Caki2 (cell line): ENCODE results near the gene PCARE. TPM values are rescaled to one million over a fixed set of nuclear protein-coding genes. Genes with fewer than 3 reads are reported as not detected.
A peak's percentile ranks its signal among the peaks of the same experiment; 100 is the strongest.
"Not testable (repeated sequence)": the region's sequence is repeated elsewhere in the genome, so short reads cannot be mapped to it uniquely, and the experiment has no call there.

ENCODE experiments used
- DNase-seq: peaks from one replicate; pipeline ENCODE4 v3.0.0-alpha.2; 2015; ENCODE audit warnings: low read depth
- in situ Hi-C: cut with HindIII; loops from 2 replicates; pipeline ENCODE4 v1.10.0; 2016; ENCODE audit warnings: low sequenced_read_pairs, low pct_unique_long_range_greater_than_20kb, mixed read lengths
- total RNA-seq: library from RNA; depleted of rRNA; stranded (reverse); fragments of >200 nt; shearing (Covaris generic); gene quantifications from 2 replicates; pipeline ENCODE4 v1.2.3, GENCODE V29; 2014; ENCODE audit warnings: low replicate concordance

The PCARE gene
- total RNA-seq, 1 experiment from 2014 or later = not detected

DNA sequence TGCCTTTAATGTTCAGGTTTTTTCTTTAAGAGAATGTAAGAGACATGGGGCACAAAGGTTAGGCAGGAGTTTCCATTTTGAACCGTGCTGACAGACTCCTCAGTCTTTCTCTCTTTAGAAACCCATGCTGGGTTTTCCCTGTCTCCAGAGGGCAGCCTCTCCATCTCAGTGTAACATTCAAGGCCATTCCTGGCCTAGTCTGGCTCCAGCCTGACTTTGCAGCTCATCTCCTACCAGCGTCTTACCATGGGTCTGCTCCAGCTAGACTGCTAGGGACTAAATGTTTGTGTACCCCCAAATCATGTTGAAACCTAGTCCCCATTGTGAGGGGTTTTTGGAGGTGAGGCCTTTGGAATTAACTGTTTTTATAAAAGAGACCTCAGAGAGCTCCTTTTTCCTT, 31.1 kb upstream of the PCARE start:
- in situ Hi-C loops = no loop called here
- no peak for DNase-seq

DNA sequence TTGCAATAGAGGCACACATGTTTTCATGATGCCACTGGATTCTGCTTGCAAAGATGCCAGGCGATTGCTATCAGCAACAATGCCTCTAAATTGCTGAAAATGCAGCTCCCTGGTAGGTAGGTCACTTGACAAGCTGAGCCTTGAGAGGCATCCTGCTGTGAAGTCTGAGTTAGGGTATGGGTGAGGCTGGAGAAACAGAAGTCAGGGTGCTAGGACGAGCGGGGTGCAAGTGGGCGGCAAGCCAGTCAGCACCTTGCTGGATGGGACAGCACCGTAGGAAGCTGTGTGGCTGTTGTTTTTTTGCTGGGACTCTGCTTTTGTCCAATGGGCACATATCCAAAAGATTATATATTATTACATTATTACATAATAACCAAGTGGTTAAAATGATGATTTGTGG, 30.4 kb upstream of the PCARE start:
- no peak for DNase-seq
- in situ Hi-C loops = no loop called here

DNA sequence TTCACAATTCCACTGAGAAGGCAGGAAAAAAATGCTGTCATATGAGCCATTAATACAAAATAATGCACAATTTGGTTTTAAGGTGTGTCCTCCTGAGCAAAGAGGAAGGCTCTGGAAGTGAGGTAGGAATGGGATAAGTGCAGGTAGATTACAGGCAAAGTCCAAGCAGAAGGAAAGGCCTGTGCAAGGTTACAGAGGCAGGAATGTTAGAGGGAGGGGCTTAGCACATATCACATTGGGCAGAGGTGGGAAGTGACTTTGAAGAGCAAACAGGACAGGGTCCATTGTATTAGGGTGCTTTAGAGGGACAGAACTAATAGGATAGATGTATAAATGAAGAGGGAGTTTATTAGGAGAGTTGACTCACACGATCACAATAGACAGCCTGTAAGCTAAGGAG, 26.2 kb upstream of the PCARE start:
- in situ Hi-C loops = no loop called here
- no peak for DNase-seq

DNA sequence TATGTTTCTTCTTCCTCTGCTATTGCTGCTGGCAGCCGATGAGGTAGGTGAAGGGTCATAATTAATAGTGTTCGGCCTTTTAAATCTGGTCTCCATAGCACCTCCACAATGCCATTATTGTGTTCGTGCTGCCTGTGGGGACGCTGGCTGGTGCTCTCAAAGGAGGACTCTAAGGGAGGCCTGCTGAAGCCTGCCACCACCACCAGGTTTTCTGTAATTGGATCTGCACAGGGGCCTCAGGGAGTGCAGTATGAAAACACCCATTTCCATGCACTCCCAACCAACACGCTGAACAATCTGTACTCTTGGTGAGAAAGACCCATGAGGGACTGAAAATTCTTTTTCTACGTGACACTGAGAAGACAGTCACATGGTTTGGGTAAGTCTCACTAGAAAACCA, 23.2 kb upstream of the PCARE start:
- in situ Hi-C loops = no loop called here

DNA sequence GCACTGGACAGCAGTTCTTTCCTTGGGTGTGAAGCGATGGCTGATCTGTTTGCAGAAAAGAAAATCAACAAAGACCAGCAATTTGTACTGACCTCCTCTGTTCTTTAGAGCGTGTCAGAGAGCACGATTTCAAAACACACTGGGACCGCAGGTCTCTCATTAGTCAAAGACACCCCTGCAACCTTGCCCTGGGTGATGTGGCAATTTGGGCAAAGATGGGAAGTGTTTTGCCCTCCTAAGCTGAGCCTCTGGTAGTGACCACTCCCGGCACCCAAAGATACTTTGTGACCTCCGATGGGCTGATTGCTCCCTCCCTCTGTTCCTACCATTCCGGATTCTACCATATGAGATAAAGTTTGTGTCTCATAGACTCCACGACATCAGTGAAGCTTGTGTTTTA, 22.6 kb upstream of the PCARE start:
- DNase-seq = no peak
- in situ Hi-C loops = no loop called here

More for the DNA sequence above, 23.2 kb upstream of the PCARE start:
- DNase-seq = no peak

DNA sequence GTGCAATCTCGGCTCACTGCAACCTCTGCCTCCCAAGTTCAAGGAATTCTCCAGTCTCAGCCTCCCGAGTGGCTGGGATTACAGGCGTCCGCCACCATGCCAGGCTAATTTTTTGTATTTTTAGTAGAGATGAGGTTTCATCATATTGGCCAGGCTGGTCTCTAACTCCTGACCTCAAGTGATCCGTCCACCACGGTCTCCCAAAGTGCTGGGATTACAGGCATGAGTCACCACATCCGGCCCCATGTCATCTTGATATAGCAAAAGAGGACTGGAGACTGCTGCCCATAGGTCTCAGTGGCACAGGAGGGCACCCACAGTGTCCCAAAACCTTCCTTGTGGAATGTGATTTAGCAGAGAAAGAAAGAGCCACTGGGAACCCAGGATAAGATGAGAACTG, 16.0 kb upstream of the PCARE start:
- not testable (repeated sequence) for DNase-seq

DNA sequence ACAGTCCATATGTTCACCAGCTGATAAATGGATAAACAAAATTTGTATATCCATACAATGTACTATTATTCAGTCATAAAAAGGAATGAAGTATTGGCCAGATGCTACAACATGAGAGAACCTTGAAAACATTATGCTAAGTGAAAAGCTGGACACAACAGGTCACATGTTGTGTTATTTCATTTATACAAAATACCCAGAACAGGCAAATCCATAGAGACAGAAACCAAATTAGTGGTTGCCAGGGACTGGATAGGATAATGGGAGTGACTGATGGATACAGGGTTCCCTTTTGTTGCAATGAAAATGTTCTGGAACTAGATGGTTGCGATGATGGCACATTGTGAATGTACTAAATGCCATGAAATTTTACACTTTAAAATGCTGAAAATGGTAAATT, 10.2 kb upstream of the PCARE start:
- in situ Hi-C loops = no loop called here
- no peak for DNase-seq

More for the DNA sequence above, 16.0 kb upstream of the PCARE start:
- in situ Hi-C loops = not testable (repeated sequence)

DNA sequence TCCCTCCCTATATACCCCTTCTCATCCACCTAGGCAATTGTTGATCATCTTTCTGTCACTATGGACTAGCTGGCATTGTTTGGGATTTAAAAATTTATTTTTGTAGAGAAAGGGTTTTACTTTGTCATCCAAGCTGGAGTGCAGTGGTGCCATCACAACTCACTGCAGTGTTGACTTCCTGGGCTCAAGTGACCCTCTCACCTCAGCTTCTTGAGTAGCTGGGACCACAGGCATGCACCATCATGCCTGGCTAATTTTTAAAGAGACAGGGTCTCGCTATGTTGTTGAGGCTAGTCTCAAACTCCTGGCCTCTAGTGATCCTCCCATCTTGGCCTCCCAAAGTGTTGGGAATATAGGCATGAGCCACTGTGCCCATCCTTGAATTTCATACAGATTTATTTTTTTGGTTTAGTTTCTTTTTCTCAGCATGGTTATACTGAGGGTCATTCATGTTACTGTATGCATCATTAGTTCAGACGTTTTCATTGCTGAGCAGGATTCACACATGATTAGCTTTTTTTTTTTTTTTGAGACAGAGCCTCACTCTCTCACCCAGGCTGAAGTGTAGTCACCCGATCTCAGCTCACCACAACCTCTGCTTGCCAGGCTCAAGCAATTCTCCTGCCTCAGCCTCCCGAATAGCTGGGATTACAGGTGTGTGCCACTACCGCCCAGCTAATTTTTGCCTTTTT, 8.6 kb upstream of the PCARE start:
- in situ Hi-C loops = no loop called here
- peak; percentile 58 for DNase-seq

DNA sequence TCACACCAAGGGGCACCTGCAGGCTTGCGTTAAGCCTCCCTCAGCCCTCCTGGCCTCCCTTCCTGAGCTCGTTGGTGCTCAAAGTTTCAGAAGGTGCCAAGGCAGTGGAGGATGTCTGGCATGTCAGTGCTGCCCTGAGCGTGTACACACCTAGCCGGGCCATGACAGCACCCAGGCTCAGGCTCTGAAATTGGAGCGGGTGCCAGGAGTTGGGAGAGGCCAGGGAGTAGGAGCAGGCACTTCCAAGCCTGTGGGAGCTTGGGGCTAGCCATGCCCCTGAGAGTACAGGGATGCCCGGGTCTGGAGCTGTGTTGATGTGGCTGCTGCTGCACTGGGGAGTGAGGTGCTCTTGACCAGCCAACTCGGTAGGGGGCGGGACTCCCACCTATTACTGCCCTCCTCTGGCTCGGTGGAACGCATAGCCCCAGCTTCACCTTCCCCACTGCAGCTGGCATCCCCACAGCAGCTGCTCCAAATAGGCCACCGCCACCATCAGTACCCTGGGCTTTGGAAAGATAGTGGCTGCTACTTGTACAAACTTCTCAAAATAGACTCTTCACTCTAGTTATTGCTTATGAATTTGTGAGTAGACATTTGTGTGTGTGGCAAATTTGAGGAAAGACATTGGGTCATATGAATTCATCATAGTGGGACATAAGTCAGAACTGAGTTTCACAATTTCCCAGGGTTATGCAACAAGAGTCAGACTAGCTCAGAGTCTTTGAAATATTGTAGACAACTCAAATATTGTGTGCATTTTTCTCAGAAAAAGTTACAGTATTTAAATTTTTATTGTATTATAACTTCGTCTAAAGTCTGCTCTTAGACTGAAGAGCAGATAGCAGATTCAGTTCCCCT, 6.8 kb upstream of the PCARE start:
- in situ Hi-C loops = no loop called here

DNA sequence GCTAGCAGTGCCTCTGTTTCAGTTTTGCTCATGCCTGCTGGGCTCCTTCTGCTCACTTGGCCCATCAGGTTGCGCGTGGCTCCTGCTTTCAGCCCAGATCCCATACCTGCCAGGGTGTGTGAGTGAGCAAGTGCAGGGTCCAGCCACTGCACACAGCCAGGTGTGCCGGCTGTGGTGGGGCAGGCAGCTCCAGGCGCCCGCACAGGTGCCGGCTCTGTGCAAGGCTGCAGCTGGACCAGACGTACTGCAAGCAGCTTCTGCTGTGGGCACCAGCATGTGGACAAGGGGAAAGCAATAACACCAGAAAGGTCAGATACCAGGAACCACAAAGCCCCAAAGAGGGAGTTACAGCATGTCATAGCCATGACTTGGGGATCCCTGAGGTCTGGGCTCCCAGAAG, 5.6 kb upstream of the PCARE start:
- in situ Hi-C loops = no loop called here
- DNase-seq = no peak

More for the DNA sequence above, 6.8 kb upstream of the PCARE start:
- DNase-seq = no peak

DNA sequence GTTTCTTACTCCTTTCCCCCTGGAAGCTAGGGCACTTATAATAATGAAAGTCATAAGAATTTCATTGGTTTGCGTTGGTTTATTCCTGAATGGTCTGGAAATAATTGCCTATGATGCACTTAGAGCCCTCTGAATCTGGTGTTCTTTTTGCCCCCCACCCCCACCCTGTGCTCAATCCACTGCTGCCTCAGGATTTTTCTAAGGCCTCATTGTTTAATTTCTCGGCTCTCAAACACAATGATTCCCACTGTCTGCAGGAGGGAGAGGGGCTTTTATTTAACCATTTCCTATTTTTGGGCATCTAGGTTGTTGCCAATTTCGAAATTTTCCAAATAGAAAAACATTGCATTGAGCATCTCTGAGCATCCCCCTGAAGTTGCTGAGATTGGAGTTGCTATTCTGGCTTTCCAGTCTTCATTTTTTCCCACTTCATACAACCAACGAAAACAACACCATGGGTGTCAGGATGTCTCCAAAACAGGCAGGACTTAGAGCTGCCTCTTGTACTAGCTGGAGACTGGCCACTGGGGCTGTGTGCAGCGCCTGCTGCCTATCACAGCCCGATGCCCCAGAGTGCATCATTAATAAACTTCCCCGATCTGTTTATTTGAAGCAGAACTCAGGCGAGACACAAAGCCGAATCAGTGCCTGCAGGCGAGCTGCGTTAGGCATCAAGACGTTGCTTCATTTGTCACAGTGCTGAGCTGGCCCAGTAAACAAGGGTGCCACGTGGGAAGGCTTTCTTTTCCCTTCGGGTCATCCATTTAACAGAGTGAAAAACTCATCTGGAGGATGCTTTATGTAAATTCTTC, 1.8 kb upstream of the PCARE start:
- in situ Hi-C loops = no loop called here
- DNase-seq = peak; percentile 31

DNA sequence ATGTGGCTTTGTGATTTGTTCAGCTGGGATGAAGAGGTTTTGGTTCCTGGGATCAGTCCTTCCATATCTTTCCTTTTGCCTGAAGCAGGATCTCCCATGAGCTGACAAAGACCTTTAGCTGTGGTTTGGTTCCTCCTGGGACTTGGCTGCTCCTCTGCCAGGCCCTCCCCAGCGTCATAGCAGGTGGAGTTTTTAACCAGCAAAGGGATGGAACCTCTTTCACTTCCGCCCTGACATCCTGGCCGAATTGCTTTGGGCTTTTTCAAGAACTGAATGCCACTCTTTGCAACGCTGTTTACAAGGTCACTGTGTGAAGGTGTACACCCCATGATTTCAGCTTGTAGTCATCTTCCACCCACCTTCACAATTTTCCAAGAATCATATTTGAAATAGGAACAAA, 390 bp downstream of the PCARE start:
- DNase-seq = no peak
- in situ Hi-C loops = no loop called here

DNA sequence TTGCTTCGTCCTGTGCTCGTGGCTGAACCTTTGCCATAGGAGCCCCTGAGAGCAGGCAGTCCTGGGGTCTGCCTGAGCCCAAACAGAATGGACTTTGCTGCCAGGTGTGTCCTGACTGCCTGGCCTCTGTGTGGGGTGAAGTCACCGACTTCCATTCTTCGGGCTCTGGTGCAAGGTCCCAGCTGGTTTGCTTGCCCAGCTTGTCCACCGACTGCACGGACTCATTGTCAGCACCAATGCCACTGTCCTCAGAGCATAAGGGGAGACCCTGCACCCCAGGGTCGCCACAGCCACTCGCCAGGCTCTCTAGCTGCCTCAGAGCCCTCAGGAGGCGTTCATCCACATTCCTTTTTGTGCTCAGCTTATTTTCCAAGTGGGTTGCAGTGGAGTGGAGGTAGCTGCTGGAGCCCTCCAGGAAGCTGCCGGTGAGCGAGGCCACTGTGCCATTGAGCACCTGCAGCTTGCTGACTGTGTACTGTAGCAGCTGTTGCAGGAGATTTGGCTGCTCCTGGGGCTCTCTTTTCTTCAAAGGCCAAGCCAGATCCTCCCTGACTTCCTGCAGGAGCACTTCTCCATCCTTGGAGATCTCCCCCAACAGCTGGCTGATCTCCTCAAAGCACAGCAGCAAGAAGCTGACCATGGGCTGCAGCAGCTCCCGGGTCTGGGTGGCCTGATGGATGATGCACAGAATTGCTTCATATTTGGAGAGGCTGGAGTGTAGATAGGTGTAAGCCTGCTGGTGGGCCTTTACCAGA, 1.2 kb downstream of the PCARE start:
- in situ Hi-C loops = no loop called here
- DNase-seq = no peak

DNA sequence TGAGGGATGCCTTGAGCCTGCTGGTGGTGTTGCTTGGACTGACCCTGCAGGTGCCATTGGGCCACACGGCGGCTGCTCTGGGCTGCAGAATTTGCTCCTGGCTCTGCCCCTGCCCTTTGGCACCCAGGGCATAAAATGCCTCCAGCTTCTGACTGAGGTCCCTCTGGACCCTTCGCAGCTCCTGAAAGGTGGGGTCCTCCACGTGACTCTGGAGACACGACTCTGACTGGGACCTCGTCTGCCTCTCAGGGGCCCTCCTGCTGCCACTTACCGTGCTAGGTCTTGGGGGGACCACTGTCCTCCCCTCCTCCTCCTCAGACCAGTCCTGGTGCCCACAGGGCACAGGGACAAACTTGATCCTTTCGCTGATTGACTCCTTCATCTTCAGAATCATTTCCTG, 2.1 kb downstream of the PCARE start:
- in situ Hi-C loops = no loop called here
- DNase-seq = no peak

DNA sequence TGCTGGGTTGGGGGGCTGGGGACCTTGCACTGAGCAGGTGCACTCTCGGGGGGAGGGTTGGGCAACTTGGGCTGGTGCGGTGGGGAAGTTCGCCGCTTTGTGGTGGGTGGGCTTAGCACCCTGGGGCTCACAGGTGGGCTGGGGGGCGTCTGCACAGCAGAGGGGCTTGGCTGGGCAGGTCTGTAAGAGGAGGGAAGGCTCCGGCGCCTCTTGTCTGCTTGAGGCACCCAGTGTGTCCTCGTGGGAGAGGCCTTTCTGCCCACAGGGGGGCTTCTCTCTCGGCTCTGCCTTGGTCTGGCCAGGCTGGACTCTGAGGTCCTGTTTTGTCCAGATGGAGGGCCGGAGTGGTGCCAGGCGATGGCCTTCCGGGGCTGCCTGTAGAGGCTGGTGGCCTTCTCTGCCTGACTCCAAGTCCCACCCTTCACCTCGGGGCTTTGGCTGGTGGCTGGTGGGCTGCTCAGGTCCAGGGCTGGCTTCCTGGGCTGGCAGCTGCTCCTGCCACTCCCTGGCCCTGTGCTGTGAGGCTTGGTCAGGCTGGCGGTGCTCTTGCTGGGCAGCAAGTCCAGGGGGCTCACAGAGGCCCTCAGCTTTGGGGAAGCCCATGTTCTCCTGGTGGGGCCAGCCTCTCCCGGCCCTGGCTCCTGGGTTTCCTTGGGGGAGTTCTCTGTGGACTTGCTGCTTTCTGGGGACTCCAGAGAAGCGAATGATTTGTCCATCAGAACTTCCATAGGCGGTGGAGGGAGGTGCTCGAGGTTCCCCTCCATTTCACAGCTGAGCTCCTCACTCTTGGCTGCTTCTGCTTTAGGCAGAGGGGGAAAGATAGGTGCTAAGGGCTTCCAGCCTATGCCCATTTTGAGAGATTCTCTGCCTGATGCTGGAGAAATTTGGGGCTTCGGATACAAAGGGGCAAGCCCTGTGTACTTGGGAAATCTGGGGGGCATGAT, 3.0 kb downstream of the PCARE start:
- DNase-seq = no peak
- in situ Hi-C loops = no loop called here

DNA sequence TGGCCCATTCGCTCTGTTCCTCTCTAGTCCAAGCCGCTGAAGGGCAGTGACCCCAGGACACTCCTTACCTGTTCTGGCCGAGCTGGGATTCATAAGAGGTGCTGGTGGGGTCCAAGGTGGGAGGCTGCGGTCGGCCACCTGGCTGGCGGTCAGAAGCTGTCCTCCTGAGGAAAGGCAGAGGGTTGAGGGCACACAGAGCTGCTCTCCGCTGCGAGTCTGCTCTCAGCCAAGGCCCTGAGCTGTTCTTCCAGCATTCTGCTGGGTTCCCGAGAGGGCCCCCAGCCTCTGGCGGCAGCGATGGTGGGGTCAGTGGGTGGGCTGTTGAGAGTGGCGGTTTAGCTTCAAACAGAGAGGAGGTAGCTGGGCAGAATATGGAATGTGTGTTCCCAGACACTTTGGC, 3.8 kb downstream of the PCARE start:
- DNase-seq = no peak
- in situ Hi-C loops = no loop called here

DNA sequence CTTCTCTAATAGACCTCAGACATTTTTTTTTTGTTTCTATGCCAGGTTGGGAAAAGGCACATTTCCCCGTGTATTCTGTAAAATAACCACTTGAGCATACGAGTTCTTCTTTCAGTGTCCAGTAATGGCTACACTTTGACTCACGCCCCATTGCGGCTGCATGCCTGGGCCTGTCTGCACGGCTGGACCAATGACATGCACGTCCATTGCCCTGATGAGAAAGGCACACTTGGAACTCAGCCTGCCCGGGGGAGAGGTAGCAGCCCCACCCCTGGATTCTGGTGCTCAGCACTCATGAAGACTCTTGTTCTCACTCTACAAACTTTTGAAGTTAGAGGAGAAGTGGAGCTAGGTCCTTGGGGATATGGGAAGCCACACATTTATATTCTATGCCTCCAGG, 5.8 kb downstream of the PCARE start:
- no peak for DNase-seq
- in situ Hi-C loops = no loop called here
